DND-41 (cell line): ENCODE data around the gene UBAC1.

ENCODE experiments used
- ATAC-seq: fragments of 200-7000 bp; cut with Tn5 transposase; 3 replicates; pipeline ENCODE4 v1.9.1; 2021; ENCODE audit warnings: low read depth; ENCODE audit not compliant: insufficient read depth
- DNase-seq: peaks from one replicate; pipeline ENCODE4 v3.0.0-alpha.2; 2020
- H2AFZ ChIP-seq: 2 replicates; pipeline ENCODE4 v1.6.0; 2012; ENCODE audit warnings: low read depth, low read length
- H3K27ac ChIP-seq: 2 replicates; pipeline ENCODE4 v1.5.1; 2012; ENCODE audit warnings: low read length, inconsistent platforms
- H3K27me3 ChIP-seq: fragments of 200-600 bp; sonication (generic); 2 replicates; pipeline ENCODE4 v1.6.0; 2012; ENCODE audit warnings: low read length, mild to moderate bottlenecking, inconsistent platforms; ENCODE audit not compliant: insufficient read depth, poor library complexity
- H3K36me3 ChIP-seq: 2 replicates; pipeline ENCODE4 v1.5.1; 2012; ENCODE audit warnings: low read length, inconsistent platforms; ENCODE audit not compliant: insufficient read depth
- H3K4me1 ChIP-seq: 2 replicates; pipeline ENCODE4 v1.5.1; 2012; ENCODE audit warnings: mild to moderate bottlenecking, low read length; ENCODE audit not compliant: insufficient read depth
- H3K4me2 ChIP-seq: 2 replicates; pipeline ENCODE4 v1.6.0; 2012; ENCODE audit warnings: mild to moderate bottlenecking, moderate library complexity, low read length, inconsistent platforms; ENCODE audit not compliant: insufficient read depth
- H3K4me3 ChIP-seq, 2 experiments: fragments of 200-600 bp in 1 of 2; shearing (Covaris generic) in 1 of 2; 2 replicates each; pipeline ENCODE4 v1.5.1; 2012 to 2016; ENCODE audit warnings: inconsistent platforms in 2 of 2, low read length in 2 of 2, mild to moderate bottlenecking in 2 of 2, low read depth in 1 of 2, moderate library complexity in 1 of 2
- H3K79me2 ChIP-seq: 2 replicates; pipeline ENCODE4 v1.6.0; 2012; ENCODE audit warnings: low read length, inconsistent platforms; ENCODE audit not compliant: insufficient read depth
- H3K9ac ChIP-seq: 2 replicates; pipeline ENCODE4 v1.6.0; 2012; ENCODE audit warnings: low read depth, mild to moderate bottlenecking, inconsistent platforms, low read length, moderate library complexity
- H3K9me3 ChIP-seq: 2 replicates; pipeline ENCODE4 v1.5.1; 2012; ENCODE audit warnings: low read length, moderate library complexity, mild to moderate bottlenecking, inconsistent platforms; ENCODE audit not compliant: insufficient read depth, severe bottlenecking
- H4K20me1 ChIP-seq: 2 replicates; pipeline ENCODE4 v1.6.0; 2012; ENCODE audit warnings: low read length; ENCODE audit not compliant: insufficient read depth
- CTCF ChIP-seq: IDR thresholded peaks from 2 replicates; pipeline ENCODE4 v1.5.1; 2012; ENCODE audit warnings: borderline replicate concordance, low read length, moderate library complexity, mild to moderate bottlenecking; ENCODE audit not compliant: poor library complexity, severe bottlenecking; ENCODE audit errors: extremely low read depth
- EZH2 ChIP-seq: IDR thresholded peaks from 3 replicates; pipeline ENCODE4 v1.6.1; 2012; ENCODE audit warnings: borderline replicate concordance, low read depth, mild to moderate bottlenecking, moderate library complexity, low read length, inconsistent platforms; ENCODE audit not compliant: severe bottlenecking

The UBAC1 gene

GRCh38 chr9:135902655-135903357 is 58.4 kb downstream of the UBAC1 start:
- H3K4me3 ChIP-seq: no peak overlapping the region
- H3K9me3 ChIP-seq: no peaks in the 10 kb centered on the region
- ATAC-seq (no peak), DNase-seq (no peak)
- H3K36me3 ChIP-seq: peaks cover 5% of the 10 kb centered on the region
- peaks cover 87% of the 10 kb centered on the region for H3K79me2 ChIP-seq
- TF ChIP-seq EZH2: no peak
- TF ChIP-seq CTCF: no peak
- H2AFZ ChIP-seq: no peak overlapping the region
- H3K27me3 ChIP-seq: no peaks in the 10 kb centered on the region
- H4K20me1 ChIP-seq: peaks cover 70% of the 10 kb centered on the region
- H3K4me2 ChIP-seq: no peak overlapping the region; the same call in 1 of the 2 replicates
- H3K4me1 ChIP-seq: peaks cover 24% of the 10 kb centered on the region
- H3K27ac ChIP-seq: no peak overlapping the region
- no peak overlapping the region for H3K9ac ChIP-seq

GRCh38 chr9:135901826-135902225 is 59.3 kb downstream of the UBAC1 start:
- no peak overlapping the region for H3K4me3 ChIP-seq
- H3K4me2 ChIP-seq: no peak overlapping the region
- peaks cover 5% of the 10 kb centered on the region for H3K36me3 ChIP-seq
- H3K9me3 ChIP-seq: no peaks in the 10 kb centered on the region
- peaks cover 93% of the 10 kb centered on the region for H3K79me2 ChIP-seq
- H4K20me1 ChIP-seq: peaks cover 78% of the 10 kb centered on the region
- H2AFZ ChIP-seq: no peak overlapping the region
- no peaks in the 10 kb centered on the region for H3K27me3 ChIP-seq
- H3K9ac ChIP-seq: no peak overlapping the region
- no peak overlapping the region for H3K27ac ChIP-seq
- peaks cover 24% of the 10 kb centered on the region for H3K4me1 ChIP-seq
- DNase-seq: no peak
- TF ChIP-seq CTCF: no peak
- TF ChIP-seq EZH2: no peak
- ATAC-seq: no peak

- Histone ChIP-seq H3K27me3 (no peaks in the 10 kb centered on the region), H3K36me3 (peaks cover 5% of the 10 kb centered on the region), H2AFZ (no peak overlapping the region), H3K9me3 (no peaks in the 10 kb centered on the region), H3K4me1 (peaks cover 21% of the 10 kb centered on the region), H3K4me3 (no peak overlapping the region), H3K79me2 (peaks cover 94% of the 10 kb centered on the region), H3K27ac (no peak overlapping the region), H3K9ac (no peak overlapping the region), H4K20me1 (peaks cover 80% of the 10 kb centered on the region), H3K4me2 (no peak overlapping the region)
- DNase-seq: no peak
- no peak for TF ChIP-seq EZH2
- TF ChIP-seq CTCF: no peak
- ATAC-seq: no peak
These were observed 60.0 kb downstream of the UBAC1 start for GRCh38 chr9:135901031-135901758.
